ENCODE measurements around the gene TRIM10. TPM values are rescaled to one million over a fixed set of nuclear protein-coding genes. Genes with fewer than 3 reads are reported as not detected.

TRIM10 gene
- total and polyA plus RNA-seq, 3 donors from 2014 or later: 0.17 to 0.25 TPM; not detected in 1

- Histone ChIP-seq H3K27ac (no peak overlapping the region), H3K4me1 (no peaks in the 10 kb centered on the region), H3K27me3 (no peaks in the 10 kb centered on the region), H3K9me3 (no peaks in the 10 kb centered on the region), H3K36me3 (ENCODE audit: low read depth, missing control alignments) (no peaks in the 10 kb centered on the region), H3K4me3 (no peak overlapping the region)
- no peak for DNase-seq
- intact Hi-C loops (cut with DNase I; ENCODE audit: low total_unique reads): no loop called here
- 67 to 68% methylated on average over 4 of the region's 4 CpGs for WGBS, 2 donors
- no peak for TF ChIP-seq CTCF (IDR thresholded peaks at IDR 0.05)
- no peak for TF ChIP-seq POLR2A (IDR thresholded peaks at IDR 0.05)
These were observed 3.7 kb upstream of the TRIM10 start for GRCh38 chr6:30164714-30165113.

- TF ChIP-seq POLR2A (IDR thresholded peaks at IDR 0.05) (no peak), CTCF (IDR thresholded peaks at IDR 0.05) (no peak)
- intact Hi-C loops (cut with DNase I; ENCODE audit: low total_unique reads): no loop called here
These were observed 3.1 kb upstream of the TRIM10 start for GRCh38 chr6:30163918-30164654.

GRCh38 chr6:30163090-30163917 lies 2.3 kb upstream of the TRIM10 start, which contains the start of gene TRIM15:
TSS of gene TRIM15 (plus strand) at chr6:30163546. CDS start at chr6:30163685, 139 bp downstream.
- no peak for DNase-seq
- Histone ChIP-seq H3K36me3 (ENCODE audit: low read depth, missing control alignments) (no peaks in the 10 kb centered on the region), H3K4me3 (no peak within 1 kb of the TSS), H3K27me3 (no peaks in the 10 kb centered on the region), H3K9me3 (no peaks in the 10 kb centered on the region), H3K27ac (no peak within 1 kb of the TSS), H3K4me1 (no peaks in the 10 kb centered on the region)
- TF ChIP-seq CTCF (IDR thresholded peaks at IDR 0.05): no peak
- TF ChIP-seq POLR2A (IDR thresholded peaks at IDR 0.05): no peak
- WGBS, 2 donors: 51 to 59% methylated on average over 26 to 31 of the region's 31 CpGs
- intact Hi-C loops (cut with DNase I; ENCODE audit: low total_unique reads): no loop called here

More at GRCh38 chr6:30163918-30164654, 3.1 kb upstream of the TRIM10 start:
- Histone ChIP-seq H3K4me3 (no peak overlapping the region), H3K27me3 (no peaks in the 10 kb centered on the region), H3K9me3 (no peaks in the 10 kb centered on the region), H3K4me1 (no peaks in the 10 kb centered on the region), H3K27ac (no peak overlapping the region), H3K36me3 (ENCODE audit: low read depth, missing control alignments) (no peaks in the 10 kb centered on the region)
- DNase-seq: no peak
- WGBS, 2 donors: 54 to 67% methylated on average over 6 to 16 of the region's 16 CpGs

GRCh38 chr6:30162265-30163089 lies 1.5 kb upstream of the TRIM10 start:
- TF ChIP-seq CTCF (IDR thresholded peaks at IDR 0.05) (no peak), POLR2A (IDR thresholded peaks at IDR 0.05) (no peak)
- Histone ChIP-seq H3K27me3 (no peaks in the 10 kb centered on the region), H3K4me3 (no peak overlapping the region), H3K4me1 (no peaks in the 10 kb centered on the region), H3K9me3 (no peaks in the 10 kb centered on the region), H3K36me3 (ENCODE audit: low read depth, missing control alignments) (no peaks in the 10 kb centered on the region), H3K27ac (no peak overlapping the region)
- no peak for DNase-seq
- intact Hi-C loops (cut with DNase I; ENCODE audit: low total_unique reads): no loop called here
- 48 to 56% methylated on average over 12 of the region's 12 CpGs for WGBS, 2 donors
